Motor neuron (in vitro differentiated cells): ENCODE measurements around the gene ZNF138. TPM values are rescaled to one million over a fixed set of nuclear protein-coding genes. Genes with fewer than 3 reads are reported as not detected.
A peak's percentile ranks its signal among the peaks of the same experiment; 100 is the strongest.

Source experiments
- ATAC-seq, 8 experiments: fragments of 200-7000 bp; cut with Tn5 transposase; replicated peaks in 6 of 8; 2 replicates each; pipeline ENCODE4 v1.8.0; 2021; ENCODE audit warnings: mild to moderate bottlenecking in 8 of 8, moderate library complexity in 8 of 8
- H3K27ac ChIP-seq, 2 donors: fragments of 250-450 bp; sonication (Bioruptor Pico); 2 replicates each; pipeline ENCODE4 v1.9.0; 2021; ENCODE audit warnings: antibody characterized with exemption in 2 of 2, mild to moderate bottlenecking in 2 of 2, moderate library complexity in 1 of 2
- H3K4me1 ChIP-seq, 2 donors: fragments of 250-450 bp; sonication (Bioruptor Pico); replicated peaks in 1 of 2; 2 replicates each; pipeline ENCODE4 v1.6.1; 2021; ENCODE audit warnings: antibody characterized with exemption in 2 of 2, mild to moderate bottlenecking in 2 of 2, moderate library complexity in 1 of 2
- H3K4me3 ChIP-seq, 5 donors: fragments of 250-450 bp; sonication (Bioruptor Pico); 2 replicates each; pipeline ENCODE4 v1.9.0; 2021; ENCODE audit warnings: antibody characterized with exemption in 5 of 5, mild to moderate bottlenecking in 5 of 5, moderate library complexity in 4 of 5
- WGBS, 10 experiments: fragments of 450-650 bp; shearing (Covaris generic); methylation state at CpG; one replicate each; pipeline ENCODE4 v1.0.0; 2022; 5-methylcytosine and 5-hydroxymethylcytosine counted together
- in situ Hi-C, 9 experiments: fragments of 400-800 bp; cut with MboI; loops; one replicate each; pipeline ENCODE4 v1.15.0; 2021; ENCODE audit warnings: low sequenced_read_pairs in 9 of 9, low pct_unique_long_range_greater_than_20kb in 2 of 9; ENCODE audit not compliant: unreplicated experiment in 9 of 9
- total RNA-seq, 8 experiments: library from RNA; unstranded; fragments of 300-600 nt; gene quantifications; 2 replicates each; pipeline versions ENCODE4 v1.2.3 to v1.2.4, GENCODE V29; 2022

Gene ZNF138
- total RNA-seq, 8 experiments from 2014 or later: 4.6 to 49.2 (median 20.2) TPM

GRCh38 chr7:64879800-64880199 is 85.6 kb downstream of the ZNF138 start:
- Histone ChIP-seq H3K4me1 (peaks cover 0 to 4% of the 10 kb centered on the region in 2 donors), H3K4me3 (no peak overlapping the region), H3K27ac (no peak overlapping the region)
- in situ Hi-C loops: no loop called here
- WGBS, 10 experiments: 78 to 96% (median 90%) methylated on average over 2 to 13 of the region's 17 CpGs; no CpG with 5 or more reads in 2 of the 10 experiments
- no peak for ATAC-seq

- ATAC-seq: no peak
- in situ Hi-C loops: no loop called here
- H3K27ac ChIP-seq: no peak overlapping the region
- peaks cover 0 to 4% of the 10 kb centered on the region in 2 donors for H3K4me1 ChIP-seq
- WGBS, 10 experiments: 76 to 100% (median 89%) methylated on average over 2 to 18 of the region's 38 CpGs; no CpG with 5 or more reads in 1 of the 10 experiments
- H3K4me3 ChIP-seq: no peak overlapping the region
Measured at GRCh38 chr7:64880322-64881297, 86.4 kb downstream of the ZNF138 start.

- Histone ChIP-seq H3K4me3 (no peak overlapping the region), H3K4me1 (peaks cover 0 to 4% of the 10 kb centered on the region in 2 donors), H3K27ac (no peak overlapping the region)
- WGBS, 10 experiments: 60 to 100% (median 85%) methylated on average over 1 to 5 of the region's 26 CpGs; no CpG with 5 or more reads in 3 of the 10 experiments
- ATAC-seq: no peak
- in situ Hi-C loops: no loop called here
Measured at GRCh38 chr7:64881461-64882287, 87.4 kb downstream of the ZNF138 start.

- ATAC-seq: peak in 7 of 8 experiments; percentile 29 to 91 (median 74)
- 0 to 88% (median 37%) methylated on average over 3 to 33 of the region's 55 CpGs; no CpG with 5 or more reads in 4 of the 10 experiments for WGBS, 10 experiments
- in situ Hi-C loops: no loop called here
- Histone ChIP-seq H3K4me1 (no peaks in the 10 kb centered on the region), H3K4me3 (peak overlapping the region in 2 of 5 donors; percentile 5 to 14), H3K27ac (no peak overlapping the region)
Measured at GRCh38 chr7:64882341-64883112, 88.3 kb downstream of the ZNF138 start.

Other genes with a start within 250 kb of the ZNF138 start
- 10 to 100 TPM in 6 of 8 experiments, 1 to 10 TPM in 2; 4.1 to 26.2 (median 14.9) TPM for gene ZNF680, start 231.4 kb upstream of the ZNF138 start, total RNA-seq
- 10 to 100 TPM in 1 of 8 experiments, 1 to 10 TPM in 7; 3.7 to 11.9 (median 5.4) TPM for gene ZNF107, start 128.3 kb upstream of the ZNF138 start, total RNA-seq
- gene ZNF273, start 108.8 kb downstream of the ZNF138 start, total RNA-seq: 10 to 100 TPM in 2 of 8 experiments, 1 to 10 TPM in 6; 2.2 to 10.7 (median 5.8) TPM
- 10 to 100 TPM in 5 of 8 experiments, 1 to 10 TPM in 3; 1.1 to 29.9 (median 20.4) TPM for gene ZNF117, start 196.6 kb downstream of the ZNF138 start, total RNA-seq
- gene ERV3-1, start 212.3 kb downstream of the ZNF138 start, total RNA-seq: 10 to 100 TPM in 6 of 8 experiments, 1 to 10 TPM in 2; 4.2 to 45.6 (median 33.4) TPM